GM19463 (cell line): ENCODE results near the gene ERV3-1.
"Not testable (repeated sequence)": the region's sequence is repeated elsewhere in the genome, so short reads cannot be mapped to it uniquely, and the experiment has no call there.

Experiments used
- ATAC-seq: cut with Tn5 transposase; IDR thresholded peaks from one replicate; pipeline ENCODE4 v1.9.1; 2021; ENCODE audit warnings: mild to moderate bottlenecking, moderate library complexity; ENCODE audit not compliant: unreplicated experiment

The ERV3-1 gene

GRCh38 chr7:64945503-64946175 lies 60.8 kb downstream of the ERV3-1 start:
- ATAC-seq: no peak

GRCh38 chr7:64944667-64945502 lies 61.6 kb downstream of the ERV3-1 start:
- not testable (repeated sequence) for ATAC-seq
